Stimulated activated CD4-positive, alpha-beta T cell treated with anti-CD3 and anti-CD28 coated beads, TNF-alpha, amount 100 ng/mL, for 4 hours (primary cell): ENCODE data around the gene VIPR2.

Source experiments
- DNase-seq, 3 experiments: peaks; one replicate each; pipeline ENCODE4 v3.0.0-alpha.2; 2020; ENCODE audit warnings: low read depth in 3 of 3

The VIPR2 gene

GRCh38 chr7:159042103-159042502, 102.6 kb downstream of the VIPR2 start:
- no peak for DNase-seq

GRCh38 chr7:159040912-159041711, 103.6 kb downstream of the VIPR2 start:
- no peak for DNase-seq

- no peak for DNase-seq
Measured at GRCh38 chr7:159040146-159040545, 104.5 kb downstream of the VIPR2 start.

GRCh38 chr7:159039716-159040115, 105.0 kb downstream of the VIPR2 start:
- no peak for DNase-seq

GRCh38 chr7:159038066-159038465, 106.6 kb downstream of the VIPR2 start:
- DNase-seq, result no peak

GRCh38 chr7:159036916-159037605, 107.6 kb downstream of the VIPR2 start:
- DNase-seq, result no peak

- no peak for DNase-seq
Measured at GRCh38 chr7:159035571-159036073, 109.0 kb downstream of the VIPR2 start.

- DNase-seq, result no peak
Measured at GRCh38 chr7:159034988-159035387, 109.7 kb downstream of the VIPR2 start.

GRCh38 chr7:159034394-159034793, 110.3 kb downstream of the VIPR2 start:
- no peak for DNase-seq

- DNase-seq, result no peak
Measured at GRCh38 chr7:159033956-159034355, 110.7 kb downstream of the VIPR2 start.

GRCh38 chr7:159033473-159033825, 111.2 kb downstream of the VIPR2 start:
- no peak for DNase-seq

GRCh38 chr7:159032753-159033472, 111.8 kb downstream of the VIPR2 start:
- DNase-seq, result no peak

- DNase-seq, result no peak
Measured at GRCh38 chr7:159032322-159032721, 112.3 kb downstream of the VIPR2 start.

GRCh38 chr7:159031750-159032149, 112.9 kb downstream of the VIPR2 start:
- DNase-seq, result no peak

GRCh38 chr7:159031135-159031701, 113.4 kb downstream of the VIPR2 start:
- DNase-seq, result no peak

GRCh38 chr7:159030490-159031134, 114.1 kb downstream of the VIPR2 start:
- no peak for DNase-seq

GRCh38 chr7:159028508-159029401, 115.9 kb downstream of the VIPR2 start:
- DNase-seq, result no peak

GRCh38 chr7:159027789-159028507, 116.7 kb downstream of the VIPR2 start:
- DNase-seq, result no peak

GRCh38 chr7:159027056-159027788, 117.4 kb downstream of the VIPR2 start:
- DNase-seq, result no peak
